Measurements from ENCODE around the gene RDX. TPM values are rescaled to one million over a fixed set of nuclear protein-coding genes. Genes with fewer than 3 reads are reported as not detected.

Gene RDX
- polyA plus RNA-seq, 12 donors: 81.3 to 1,379 (median 101) TPM

DNA sequence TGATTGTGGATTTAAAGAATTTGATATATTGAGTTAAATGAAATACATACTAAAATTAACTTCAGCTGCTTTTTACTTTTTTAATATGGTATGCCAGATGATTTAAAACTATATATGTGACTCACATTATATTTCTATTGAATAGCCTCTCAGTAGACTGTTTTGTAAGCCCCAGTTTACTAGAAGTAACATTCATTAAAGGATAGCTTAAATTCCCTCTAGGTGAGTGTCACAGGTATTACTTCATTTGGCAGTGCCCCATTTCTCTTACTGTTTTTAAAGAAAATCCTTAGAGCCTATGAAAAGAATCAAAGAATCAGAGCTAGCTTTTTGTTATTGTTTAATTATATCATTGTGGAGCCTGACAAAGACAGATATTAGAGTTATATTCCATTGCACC is 154.6 kb downstream of the RDX start:
- DNase-seq: no peak

- DNase-seq: no peak
These were observed 162.3 kb downstream of the RDX start for GRCh38 chr11:110134110-110134509.

DNA sequence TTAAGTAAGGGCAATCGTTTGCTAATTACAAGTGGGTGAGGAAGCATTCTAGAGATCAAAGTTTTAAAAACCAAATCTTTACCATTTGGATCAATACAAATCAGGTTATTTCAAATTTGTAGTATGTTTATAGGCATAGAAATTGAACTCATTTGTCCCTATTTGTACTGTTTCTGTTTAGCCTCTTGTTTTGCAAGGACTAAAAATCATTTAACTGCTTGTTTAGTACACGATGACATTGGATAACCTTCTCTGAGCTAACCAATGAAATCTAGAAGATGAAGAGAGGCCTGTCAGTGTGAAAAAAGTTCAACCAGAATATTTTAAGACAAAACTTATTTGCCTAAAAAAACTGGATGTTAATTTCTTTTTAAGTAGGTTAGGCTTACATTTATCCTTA is 163.3 kb downstream of the RDX start:
- no peak for DNase-seq

GRCh38 chr11:110131386-110132123 is 164.9 kb downstream of the RDX start:
- no peak for DNase-seq

DNA sequence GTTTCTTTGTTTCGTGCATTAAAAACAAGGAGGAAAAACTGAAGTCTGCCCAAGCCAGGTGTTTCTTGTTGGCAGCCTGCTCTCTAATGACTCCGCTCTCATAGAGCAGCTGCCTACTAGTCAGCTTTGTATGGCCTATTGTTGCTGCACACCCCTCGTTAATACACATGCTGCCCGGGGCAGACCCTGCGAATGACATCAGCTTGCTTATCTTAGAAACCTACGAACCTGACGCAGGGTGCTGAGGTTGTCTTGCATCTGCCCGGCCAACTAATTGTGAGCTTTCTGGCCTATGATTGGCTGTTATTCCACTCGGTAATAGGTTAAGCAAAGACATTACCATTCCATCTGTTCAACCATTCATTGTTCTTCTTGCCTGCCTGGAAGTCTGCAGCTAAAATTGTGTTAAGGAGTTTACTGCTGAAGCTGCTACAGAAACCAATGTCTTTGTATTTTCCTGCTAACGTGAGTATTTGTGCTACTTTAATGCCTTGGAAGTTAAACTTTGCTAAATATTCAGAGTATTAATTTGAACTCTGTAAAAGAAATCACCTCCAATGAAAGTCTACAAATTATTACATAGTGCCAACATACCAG is 165.7 kb downstream of the RDX start:
- DNase-seq: no peak

- DNase-seq: no peak
These were observed 168.3 kb downstream of the RDX start for GRCh38 chr11:110128161-110128560.

- no peak for DNase-seq
These were observed 169.5 kb downstream of the RDX start for GRCh38 chr11:110126936-110127335.

DNA sequence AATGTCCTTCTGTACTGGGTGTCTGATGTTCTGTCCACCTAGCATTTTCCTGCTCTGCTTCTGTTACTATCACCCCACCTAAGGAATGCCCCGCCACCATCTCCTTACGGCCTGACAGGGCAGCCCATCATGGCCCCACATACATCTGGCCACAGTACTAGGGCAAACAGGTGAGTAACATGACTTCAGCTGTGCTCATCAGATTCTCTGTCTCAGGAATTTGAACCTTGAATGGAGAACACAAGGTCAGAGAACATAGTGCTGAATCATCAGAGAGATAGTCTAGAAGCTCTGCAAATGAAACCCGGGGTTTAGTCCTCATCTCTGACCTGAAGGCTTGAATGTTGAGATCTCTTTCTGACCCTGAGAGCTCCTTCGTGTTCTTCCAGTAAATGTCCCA is 170.8 kb downstream of the RDX start:
- no peak for DNase-seq

Other genes with a start within 250 kb of the RDX start
- 10 to 100 TPM in 4 of 12 donors, 1 to 10 TPM in 7, not detected in 1; 9.0 to 13.1 (median 9.5) TPM for gene ZC3H12C, start 203.2 kb downstream of the RDX start, polyA plus RNA-seq (ENCODE audit: insufficient read length in 12 of 12)
- 10 to 100 TPM in 6 of 12 donors, 1 to 10 TPM in 5, not detected in 1; 6.6 to 15.0 (median 10.6) TPM for gene FDX1, start 133.3 kb upstream of the RDX start, polyA plus RNA-seq (ENCODE audit: insufficient read length in 12 of 12)

All from muscle of arm (tissue), 12 donors.